BJ (cell line): ENCODE results near the gene SSH2. TPM values are rescaled to one million over a fixed set of nuclear protein-coding genes. Genes with fewer than 3 reads are reported as not detected.

Source experiments
- CTCF ChIA-PET: fragments of 350-600 bp; formaldehyde crosslinking; extraction: SDS; loops from one replicate; lab custom pipeline; 2021; ENCODE audit warnings: antibody characterized with exemption, inconsistent platforms; lab: Yijun Ruan, JAX
- POLR2A ChIA-PET: fragments of 300-600 bp; sonication (Branson Sonifier 250); formaldehyde crosslinking; extraction: SDS; loops from one replicate; lab custom pipeline; 2021; ENCODE audit warnings: antibody characterized with exemption; lab: Charles Lee
- DNase-seq: peaks from one replicate; pipeline ENCODE4 v3.0.0-alpha.2; 2011; ENCODE audit warnings: low read depth
- H3K27me3 ChIP-seq: 2 replicates; pipeline ENCODE4 v1.6.0; 2011; ENCODE audit warnings: low read length; ENCODE audit not compliant: control insufficient read depth, insufficient read depth
- H3K36me3 ChIP-seq: 2 replicates; pipeline ENCODE4 v1.5.1; 2011; ENCODE audit warnings: low read length; ENCODE audit not compliant: control insufficient read depth, insufficient read depth
- H3K4me3 ChIP-seq: 2 replicates; pipeline ENCODE4 v1.5.1; 2011; ENCODE audit warnings: low read depth, mild to moderate bottlenecking, control low read depth, low read length
- polyA plus RNA-seq: library from polyadenylated mRNA; depleted of rRNA; stranded (reverse); fragments of >200 nt; gene quantifications from 2 replicates; pipeline ENCODE4 v1.2.3, GENCODE V29; 2011
- TF ChIP-seq, protein P1 (sequence below): IDR thresholded peaks from 2 replicates; pipeline ENCODE4 v1.5.1; 2011; ENCODE audit warnings: low read depth, mild to moderate bottlenecking, control low read depth, inconsistent platforms, low read length, moderate library complexity; ENCODE audit not compliant: insufficient read depth

The SSH2 gene
- polyA plus RNA-seq, 1 experiment = 5.7 TPM

- H3K4me3 ChIP-seq = no peak overlapping the region
- CTCF ChIA-PET = interaction anchor here (0.7 to 0.9 kb wide), 2 partner anchors 66 to 93 kb away, joined by 3 read pairs; no protein-coding TSS in a partner anchor
- H3K27me3 ChIP-seq = no peaks in the 10 kb centered on the region
- TF ChIP-seq, protein P1, sequence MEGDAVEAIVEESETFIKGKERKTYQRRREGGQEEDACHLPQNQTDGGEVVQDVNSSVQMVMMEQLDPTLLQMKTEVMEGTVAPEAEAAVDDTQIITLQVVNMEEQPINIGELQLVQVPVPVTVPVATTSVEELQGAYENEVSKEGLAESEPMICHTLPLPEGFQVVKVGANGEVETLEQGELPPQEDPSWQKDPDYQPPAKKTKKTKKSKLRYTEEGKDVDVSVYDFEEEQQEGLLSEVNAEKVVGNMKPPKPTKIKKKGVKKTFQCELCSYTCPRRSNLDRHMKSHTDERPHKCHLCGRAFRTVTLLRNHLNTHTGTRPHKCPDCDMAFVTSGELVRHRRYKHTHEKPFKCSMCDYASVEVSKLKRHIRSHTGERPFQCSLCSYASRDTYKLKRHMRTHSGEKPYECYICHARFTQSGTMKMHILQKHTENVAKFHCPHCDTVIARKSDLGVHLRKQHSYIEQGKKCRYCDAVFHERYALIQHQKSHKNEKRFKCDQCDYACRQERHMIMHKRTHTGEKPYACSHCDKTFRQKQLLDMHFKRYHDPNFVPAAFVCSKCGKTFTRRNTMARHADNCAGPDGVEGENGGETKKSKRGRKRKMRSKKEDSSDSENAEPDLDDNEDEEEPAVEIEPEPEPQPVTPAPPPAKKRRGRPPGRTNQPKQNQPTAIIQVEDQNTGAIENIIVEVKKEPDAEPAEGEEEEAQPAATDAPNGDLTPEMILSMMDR = no peak
- POLR2A ChIA-PET = interaction anchor here (0.6 kb wide), 1 partner anchor 51 kb away, joined by 3 read pairs; no protein-coding TSS in a partner anchor
- peak; percentile 52 for DNase-seq
- no peaks in the 10 kb centered on the region for H3K36me3 ChIP-seq
Observed at GRCh38 chr17:29710891-29711418, 219.1 kb downstream of the SSH2 start.

DNA sequence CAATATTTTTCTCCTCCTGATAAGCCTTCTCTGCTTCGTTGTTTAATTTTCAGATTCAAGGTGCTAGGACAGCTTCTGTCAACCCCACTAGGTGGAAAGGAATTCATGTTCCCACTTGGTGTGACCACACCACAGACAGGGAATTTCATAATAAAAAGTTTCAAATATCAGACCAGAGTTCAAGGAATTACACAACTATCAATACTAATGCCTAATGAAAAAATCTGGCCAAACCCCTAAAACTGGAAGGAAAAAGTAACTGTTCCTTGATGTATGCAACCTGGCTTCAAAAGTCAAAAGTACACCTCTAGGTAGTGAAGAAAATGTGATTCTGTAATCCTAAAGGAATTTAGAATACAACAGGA lies 219.5 kb downstream of the SSH2 start:
- POLR2A ChIA-PET = interaction anchor here (0.6 kb wide), 1 partner anchor 51 kb away, joined by 3 read pairs; no protein-coding TSS in a partner anchor
- DNase-seq = no peak
- TF ChIP-seq, protein P1 = no peak
- no peak overlapping the region for H3K4me3 ChIP-seq
- H3K27me3 ChIP-seq = no peaks in the 10 kb centered on the region
- H3K36me3 ChIP-seq = no peaks in the 10 kb centered on the region
- CTCF ChIA-PET = interaction anchor here (0.9 kb wide), 1 partner anchor 94 kb away, joined by 3 read pairs; no protein-coding TSS in a partner anchor

DNA sequence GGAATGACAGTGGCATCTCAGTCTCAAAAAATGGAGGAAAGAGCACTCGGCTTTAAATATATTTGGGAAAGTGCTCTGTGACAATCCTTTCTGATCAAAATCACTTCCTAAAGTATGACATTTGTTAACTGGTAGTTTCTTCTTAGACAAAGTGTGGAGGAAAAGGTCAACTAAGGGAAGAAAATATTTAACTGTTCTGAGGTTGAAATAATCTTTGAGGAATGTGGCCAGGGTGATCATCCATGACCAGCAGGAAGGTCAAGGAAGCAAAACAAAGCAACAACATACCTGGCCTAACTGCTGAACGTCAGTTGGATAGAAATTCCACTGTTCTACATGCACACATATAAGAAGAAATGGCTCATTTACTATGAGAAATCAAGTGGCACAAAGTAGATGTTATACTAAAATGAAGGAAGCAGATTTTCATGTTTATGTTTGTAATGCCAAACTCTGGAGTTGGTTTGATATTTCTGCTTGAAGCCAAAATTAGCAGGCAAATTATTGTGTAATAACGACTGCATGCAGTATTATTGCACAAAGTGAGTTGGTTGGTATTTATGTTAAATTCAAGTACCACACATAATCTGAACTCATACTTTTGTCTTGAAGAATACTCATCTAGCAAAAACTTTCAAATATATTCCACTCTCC lies 220.0 kb downstream of the SSH2 start:
- Histone ChIP-seq H3K36me3 (no peaks in the 10 kb centered on the region), H3K4me3 (no peak overlapping the region), H3K27me3 (no peaks in the 10 kb centered on the region)
- TF ChIP-seq, protein P1 = no peak
- POLR2A ChIA-PET = no interaction called here
- DNase-seq = no peak
- CTCF ChIA-PET = interaction anchor here (1.5 kb wide), 1 partner anchor 69 kb away, joined by 5 read pairs; no protein-coding TSS in a partner anchor

- TF ChIP-seq, protein P1 = no peak
- Histone ChIP-seq H3K4me3 (no peak overlapping the region), H3K36me3 (no peaks in the 10 kb centered on the region), H3K27me3 (no peaks in the 10 kb centered on the region)
- no peak for DNase-seq
- CTCF ChIA-PET = interaction anchor here (1.5 kb wide), 1 partner anchor 44 kb away, joined by 3 read pairs; no protein-coding TSS in a partner anchor
- POLR2A ChIA-PET = no interaction called here
Observed at GRCh38 chr17:29707212-29707571, 222.8 kb downstream of the SSH2 start.

DNA sequence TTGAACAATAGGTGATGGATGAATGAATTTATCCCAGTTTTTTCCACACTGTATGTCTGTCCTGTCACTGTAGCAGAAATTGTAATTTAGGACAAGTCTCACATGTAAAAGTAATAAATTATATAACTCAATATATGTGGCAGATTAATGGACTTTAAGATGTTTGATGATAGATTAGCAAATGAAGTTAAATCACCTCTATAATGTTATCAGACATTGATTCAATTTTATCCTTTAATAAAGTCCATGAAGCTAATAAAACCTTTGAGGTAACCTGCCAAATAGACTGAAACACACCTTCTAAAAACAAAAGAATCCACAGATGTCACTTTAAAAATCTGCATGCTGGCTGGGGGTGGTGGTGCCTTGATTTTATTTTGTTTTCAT lies 224.0 kb downstream of the SSH2 start:
- Histone ChIP-seq H3K27me3 (no peaks in the 10 kb centered on the region), H3K4me3 (no peak overlapping the region), H3K36me3 (no peaks in the 10 kb centered on the region)
- POLR2A ChIA-PET = no interaction called here
- DNase-seq = no peak
- CTCF ChIA-PET = no interaction called here
- TF ChIP-seq, protein P1 = no peak
